Nephron progenitor cell (in vitro differentiated cells): Measurements from ENCODE around the gene ZSWIM6.
A peak's percentile ranks its signal among the peaks of the same experiment; 100 is the strongest.

Source experiments
- DNase-seq: peaks from one replicate; pipeline ENCODE4 v3.0.0; 2021
- H3K27ac Mint-ChIP-seq: 2 replicates; pipeline ENCODE4 v1.8.0; 2021; ENCODE audit warnings: mild to moderate bottlenecking, moderate library complexity, mixed read lengths
- H3K27me3 Mint-ChIP-seq: 2 replicates; pipeline ENCODE4 v1.8.0; 2021; ENCODE audit warnings: mild to moderate bottlenecking, low read depth, mixed read lengths; ENCODE audit not compliant: poor library complexity
- H3K36me3 Mint-ChIP-seq: 2 replicates; pipeline ENCODE4 v1.8.0; 2021; ENCODE audit warnings: low read depth, mixed read lengths
- H3K4me1 Mint-ChIP-seq: 2 replicates; pipeline ENCODE4 v1.8.0; 2021; ENCODE audit warnings: mixed read lengths
- H3K4me3 Mint-ChIP-seq: 2 replicates; pipeline ENCODE4 v1.8.0; 2021; ENCODE audit warnings: mild to moderate bottlenecking, moderate library complexity, mixed read lengths
- H3K9me3 Mint-ChIP-seq: 2 replicates; pipeline ENCODE4 v1.8.0; 2021; ENCODE audit warnings: mild to moderate bottlenecking, moderate library complexity, mixed read lengths
- TF ChIP-seq, protein P1 (sequence below): fragments of 200-600 bp; sonication (generic); IDR thresholded peaks from 2 replicates; pipeline ENCODE4 v1.5.0; 2021; ENCODE audit warnings: antibody characterized with exemption

The ZSWIM6 gene

GRCh38 chr5:61327760-61328753, 4.0 kb upstream of the ZSWIM6 start:
- Mint-ChIP-seq H3K36me3 (peaks cover 12% of the 10 kb centered on the region), H3K27me3 (peaks cover 9% of the 10 kb centered on the region), H3K4me1 (peaks cover 33% of the 10 kb centered on the region), H3K27ac (no peak overlapping the region), H3K9me3 (no peaks in the 10 kb centered on the region), H3K4me3 (peak overlapping the region; percentile 95)
- no peak for DNase-seq
- TF ChIP-seq, protein P1, sequence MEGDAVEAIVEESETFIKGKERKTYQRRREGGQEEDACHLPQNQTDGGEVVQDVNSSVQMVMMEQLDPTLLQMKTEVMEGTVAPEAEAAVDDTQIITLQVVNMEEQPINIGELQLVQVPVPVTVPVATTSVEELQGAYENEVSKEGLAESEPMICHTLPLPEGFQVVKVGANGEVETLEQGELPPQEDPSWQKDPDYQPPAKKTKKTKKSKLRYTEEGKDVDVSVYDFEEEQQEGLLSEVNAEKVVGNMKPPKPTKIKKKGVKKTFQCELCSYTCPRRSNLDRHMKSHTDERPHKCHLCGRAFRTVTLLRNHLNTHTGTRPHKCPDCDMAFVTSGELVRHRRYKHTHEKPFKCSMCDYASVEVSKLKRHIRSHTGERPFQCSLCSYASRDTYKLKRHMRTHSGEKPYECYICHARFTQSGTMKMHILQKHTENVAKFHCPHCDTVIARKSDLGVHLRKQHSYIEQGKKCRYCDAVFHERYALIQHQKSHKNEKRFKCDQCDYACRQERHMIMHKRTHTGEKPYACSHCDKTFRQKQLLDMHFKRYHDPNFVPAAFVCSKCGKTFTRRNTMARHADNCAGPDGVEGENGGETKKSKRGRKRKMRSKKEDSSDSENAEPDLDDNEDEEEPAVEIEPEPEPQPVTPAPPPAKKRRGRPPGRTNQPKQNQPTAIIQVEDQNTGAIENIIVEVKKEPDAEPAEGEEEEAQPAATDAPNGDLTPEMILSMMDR = no peak

GRCh38 chr5:61328791-61329549, 3.1 kb upstream of the ZSWIM6 start:
- TF ChIP-seq, protein P1 = no peak
- peaks cover 6% of the 10 kb centered on the region for H3K36me3 Mint-ChIP-seq
- no peak for DNase-seq
- peak overlapping the region; percentile 93 for H3K27ac Mint-ChIP-seq
- no peaks in the 10 kb centered on the region for H3K9me3 Mint-ChIP-seq
- H3K4me3 Mint-ChIP-seq = peak overlapping the region; percentile 95
- peaks cover 7% of the 10 kb centered on the region for H3K27me3 Mint-ChIP-seq
- H3K4me1 Mint-ChIP-seq = peaks cover 34% of the 10 kb centered on the region

DNA sequence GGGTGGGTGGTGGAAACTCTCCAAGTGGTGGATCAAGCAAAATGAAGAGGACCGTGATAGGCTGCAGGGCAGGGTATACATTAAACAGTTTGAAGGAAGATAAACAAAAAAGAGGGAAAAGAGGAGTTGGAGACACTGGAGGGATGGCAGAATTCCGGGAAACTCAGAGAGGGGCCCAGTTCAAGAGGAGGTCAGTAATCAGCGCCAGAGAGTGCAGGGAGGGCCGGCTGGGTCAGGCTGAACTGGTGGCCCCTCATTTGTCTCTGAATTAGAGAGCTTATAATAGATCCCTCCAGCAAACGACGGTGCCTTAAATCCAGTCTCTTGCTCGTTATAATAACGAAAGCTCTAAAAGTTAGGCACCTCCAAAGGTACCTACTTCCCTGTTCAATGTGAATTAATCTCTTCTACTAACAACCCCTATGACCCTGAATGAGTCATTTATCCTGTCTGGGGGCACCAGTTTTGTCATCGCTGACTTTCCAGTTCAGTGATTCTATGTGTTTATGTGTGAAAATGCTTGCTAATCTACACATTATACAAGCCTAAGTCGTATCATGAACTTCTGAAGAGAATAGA, 2.4 kb upstream of the ZSWIM6 start:
- Mint-ChIP-seq H3K4me1 (peaks cover 41% of the 10 kb centered on the region), H3K36me3 (peaks cover 6% of the 10 kb centered on the region), H3K4me3 (peak overlapping the region; percentile 95), H3K27me3 (peaks cover 7% of the 10 kb centered on the region), H3K27ac (peak overlapping the region; percentile 93), H3K9me3 (no peaks in the 10 kb centered on the region)
- TF ChIP-seq, protein P1 = no peak
- DNase-seq = no peak

- DNase-seq = no peak
- TF ChIP-seq, protein P1 = no peak
- peak overlapping the region; percentile 95 for H3K4me3 Mint-ChIP-seq
- H3K4me1 Mint-ChIP-seq = peaks cover 48% of the 10 kb centered on the region
- peaks cover 8% of the 10 kb centered on the region for H3K36me3 Mint-ChIP-seq
- H3K27me3 Mint-ChIP-seq = peaks cover 7% of the 10 kb centered on the region
- H3K9me3 Mint-ChIP-seq = no peaks in the 10 kb centered on the region
- H3K27ac Mint-ChIP-seq = peak overlapping the region; percentile 93
Measured at GRCh38 chr5:61330341-61330844, 1.7 kb upstream of the ZSWIM6 start.

DNA sequence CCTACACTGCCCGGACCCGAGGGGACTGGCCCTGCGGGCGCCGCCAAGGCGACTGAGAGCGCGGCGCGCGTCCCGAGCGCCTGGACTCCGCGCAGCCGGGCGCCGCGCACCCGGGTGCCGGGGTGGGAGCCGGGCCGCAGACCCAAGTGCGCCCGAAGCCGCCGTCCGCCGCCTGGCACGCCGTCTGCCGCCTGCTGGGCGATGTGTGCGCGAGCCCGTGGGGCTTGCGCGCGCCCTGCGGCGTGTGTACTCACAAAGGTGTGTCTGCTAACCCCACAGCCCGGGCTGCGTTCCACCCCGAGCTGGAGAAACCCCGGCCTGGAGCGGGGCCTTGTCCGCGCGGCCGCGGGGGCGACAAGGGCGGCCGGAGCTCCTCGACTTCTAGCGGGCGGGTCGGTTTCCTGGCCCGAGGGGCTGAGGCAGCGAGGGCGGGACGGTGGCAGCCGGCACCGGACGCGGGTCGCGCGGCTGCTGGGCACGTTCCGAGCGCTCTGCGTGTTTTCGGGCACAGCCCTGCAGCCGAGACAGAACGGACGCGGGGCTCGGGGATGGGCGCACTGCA, 1.1 kb upstream of the ZSWIM6 start:
- Mint-ChIP-seq H3K4me1 (peaks cover 54% of the 10 kb centered on the region), H3K36me3 (peaks cover 14% of the 10 kb centered on the region), H3K9me3 (no peaks in the 10 kb centered on the region), H3K4me3 (peak overlapping the region; percentile 95), H3K27me3 (peaks cover 7% of the 10 kb centered on the region), H3K27ac (peak overlapping the region; percentile 93)
- TF ChIP-seq, protein P1 = no peak
- peak; percentile 69 for DNase-seq
